Ishikawa (cell line): ENCODE data around the gene KRTAP5-10.

ENCODE experiments used
- CEBPB ChIP-seq: IDR thresholded peaks from 2 replicates; pipeline ENCODE4 v1.6.1; 2012
- CREB1 ChIP-seq: IDR thresholded peaks from 2 replicates; pipeline ENCODE4 v1.6.1; 2012; ENCODE audit warnings: low read depth
- EGR1 ChIP-seq: IDR thresholded peaks from 2 replicates; pipeline ENCODE4 v1.6.1; 2012
- EP300 ChIP-seq: IDR thresholded peaks from 2 replicates; pipeline ENCODE4 v1.6.1; 2012; ENCODE audit warnings: borderline replicate concordance
- FOXM1 ChIP-seq: IDR thresholded peaks from 2 replicates; pipeline ENCODE4 v1.6.1; 2012; ENCODE audit warnings: low read depth, borderline replicate concordance
- MAX ChIP-seq: IDR thresholded peaks from 2 replicates; pipeline ENCODE4 v1.6.1; 2012
- NFIC ChIP-seq: IDR thresholded peaks from 2 replicates; pipeline ENCODE4 v1.6.1; 2012
- RAD21 ChIP-seq: IDR thresholded peaks from 2 replicates; pipeline ENCODE4 v1.6.1; 2012; ENCODE audit warnings: low read depth
- REST ChIP-seq: IDR thresholded peaks from 2 replicates; pipeline ENCODE4 v1.6.1; 2012; ENCODE audit warnings: low read depth, mild to moderate bottlenecking
- TAF1 ChIP-seq: IDR thresholded peaks from 2 replicates; pipeline ENCODE4 v1.6.1; 2012; ENCODE audit warnings: low read depth, mild to moderate bottlenecking
- TCF12 ChIP-seq: IDR thresholded peaks from 2 replicates; pipeline ENCODE4 v1.6.1; 2012; ENCODE audit warnings: low read depth
- TEAD4 ChIP-seq: IDR thresholded peaks from 2 replicates; pipeline ENCODE4 v1.6.1; 2012
- USF1 ChIP-seq: IDR thresholded peaks from 2 replicates; pipeline ENCODE4 v1.6.1; 2012
- YY1 ChIP-seq: IDR thresholded peaks from 2 replicates; pipeline ENCODE4 v1.6.1; 2012; ENCODE audit warnings: low read depth
- ZBTB7A ChIP-seq: IDR thresholded peaks from 2 replicates; pipeline ENCODE4 v1.6.1; 2012; ENCODE audit warnings: low read depth

KRTAP5-10 gene

GRCh38 chr11:71556018-71556417, 9.3 kb upstream of the KRTAP5-10 start:
- TF ChIP-seq CEBPB, result no peak
- TF ChIP-seq FOXM1, result no peak
- TF ChIP-seq EGR1, result no peak
- no peak for TF ChIP-seq TAF1
- no peak for TF ChIP-seq TCF12
- no peak for TF ChIP-seq NFIC
- no peak for TF ChIP-seq USF1
- no peak for TF ChIP-seq CREB1
- no peak for TF ChIP-seq ZBTB7A
- no peak for TF ChIP-seq YY1
- TF ChIP-seq MAX, result no peak
- TF ChIP-seq RAD21, result no peak
- TF ChIP-seq EP300, result no peak
- TF ChIP-seq TEAD4, result no peak
- TF ChIP-seq REST, result no peak

- TF ChIP-seq ZBTB7A, result no peak
- no peak for TF ChIP-seq REST
- TF ChIP-seq EGR1, result no peak
- TF ChIP-seq TCF12, result no peak
- no peak for TF ChIP-seq TAF1
- TF ChIP-seq USF1, result no peak
- no peak for TF ChIP-seq NFIC
- no peak for TF ChIP-seq CREB1
- no peak for TF ChIP-seq TEAD4
- TF ChIP-seq YY1, result no peak
- no peak for TF ChIP-seq CEBPB
- TF ChIP-seq EP300, result no peak
- TF ChIP-seq RAD21, result no peak
- TF ChIP-seq FOXM1, result no peak
Observed at GRCh38 chr11:71557257-71557656, 8.1 kb upstream of the KRTAP5-10 start.

- TF ChIP-seq EP300 (no peak), NFIC (no peak), RAD21 (no peak), ZBTB7A (no peak), USF1 (no peak), FOXM1 (no peak), TCF12 (no peak), CEBPB (no peak), EGR1 (no peak), CREB1 (no peak), REST (no peak), TEAD4 (no peak), YY1 (no peak), MAX (no peak), TAF1 (no peak)
Observed at GRCh38 chr11:71558996-71559395, 6.4 kb upstream of the KRTAP5-10 start.

- TF ChIP-seq USF1, result no peak
- no peak for TF ChIP-seq TAF1
- TF ChIP-seq TEAD4, result no peak
- no peak for TF ChIP-seq ZBTB7A
- TF ChIP-seq RAD21, result no peak
- TF ChIP-seq CEBPB, result no peak
- TF ChIP-seq YY1, result no peak
- TF ChIP-seq MAX, result no peak
- no peak for TF ChIP-seq FOXM1
- no peak for TF ChIP-seq REST
- no peak for TF ChIP-seq EP300
- no peak for TF ChIP-seq NFIC
- TF ChIP-seq CREB1, result no peak
- no peak for TF ChIP-seq EGR1
- TF ChIP-seq TCF12, result no peak
Observed at GRCh38 chr11:71562120-71562519, 3.2 kb upstream of the KRTAP5-10 start.
